Measurements from ENCODE around the gene HIC1.

- TF ChIP-seq CTCF (conservative IDR thresholded peaks at IDR 0.05 in 1 of 2, IDR thresholded peaks at IDR 0.05 in 1 of 2; ENCODE audit: low read depth in 1 of 2, low read length in 2 of 2) (no peak), EZH2 (IDR thresholded peaks at IDR 0.05; ENCODE audit: low read length, missing control alignments) (no peak)
Measured at GRCh38 chr17:2059547-2060384, 4.9 kb downstream of the HIC1 start.
